Hypothalamus (tissue), 51 donors: ENCODE results near the gene OR4X2.
"Not testable (repeated sequence)": the region's sequence is repeated elsewhere in the genome, so short reads cannot be mapped to it uniquely, and the experiment has no call there.

Experiments
- DNase-seq, 51 donors: peaks; one replicate each; lab custom pipeline; 2025; lab: John Stamatoyannopoulos, UW

OR4X2 gene

GRCh38 chr11:48244804-48245203 is at the start of gene OR4X2:
Gene OR4X2, plus strand, starts transcription at chr11:48245104. Its CDS starts 0 bp downstream, at chr11:48245104.
- no peak for DNase-seq

DNA sequence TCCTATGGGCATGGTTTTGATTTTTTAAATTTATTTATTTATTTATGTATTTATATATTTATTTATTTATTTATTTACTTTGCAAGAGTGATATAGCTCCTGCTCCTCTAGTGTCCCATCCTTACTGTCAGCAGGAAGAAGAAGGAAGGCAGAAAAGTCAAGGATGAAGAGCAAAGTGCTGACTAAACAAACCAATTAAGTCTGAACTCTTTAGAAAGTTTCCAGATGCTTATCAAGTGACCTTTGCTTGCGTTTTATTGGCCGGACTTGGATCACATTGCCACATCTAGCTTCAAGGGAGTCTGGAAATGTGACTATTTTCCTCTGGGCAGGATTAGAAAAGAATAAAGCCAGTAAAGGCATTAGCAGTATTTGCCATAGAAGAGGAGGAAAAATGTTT is 37.0 kb upstream of the OR4X2 start:
- no peak for DNase-seq

- no peak for DNase-seq
Measured at GRCh38 chr11:48210052-48210451, 34.9 kb upstream of the OR4X2 start.

GRCh38 chr11:48216510-48216909 is 28.4 kb upstream of the OR4X2 start, which contains the start of gene OR4B1:
Gene OR4B1, plus strand, starts transcription at chr11:48216810. Its CDS starts 0 bp downstream, at chr11:48216810.
- no peak for DNase-seq

GRCh38 chr11:48228761-48229160 is 16.1 kb upstream of the OR4X2 start:
- DNase-seq: no peak

DNA sequence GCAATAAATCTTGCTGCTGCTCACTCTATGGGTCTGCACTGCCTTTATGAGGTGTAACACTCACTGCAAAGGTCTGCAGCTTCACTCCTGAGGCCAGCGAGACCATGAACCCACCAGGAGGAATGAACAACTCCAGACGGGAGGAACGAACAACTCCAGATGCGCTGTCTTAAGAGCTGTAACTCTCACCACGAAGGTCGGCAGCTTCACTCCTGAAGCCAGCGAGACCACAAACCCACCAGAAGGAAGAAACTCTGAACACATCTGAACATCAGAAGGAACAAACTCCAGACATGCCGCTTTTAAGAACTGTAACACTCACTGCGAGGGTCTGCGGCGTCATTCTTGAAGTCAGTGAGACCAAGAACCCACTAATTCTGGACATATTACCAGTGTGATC is 14.8 kb upstream of the OR4X2 start:
- not testable (repeated sequence) for DNase-seq

DNA sequence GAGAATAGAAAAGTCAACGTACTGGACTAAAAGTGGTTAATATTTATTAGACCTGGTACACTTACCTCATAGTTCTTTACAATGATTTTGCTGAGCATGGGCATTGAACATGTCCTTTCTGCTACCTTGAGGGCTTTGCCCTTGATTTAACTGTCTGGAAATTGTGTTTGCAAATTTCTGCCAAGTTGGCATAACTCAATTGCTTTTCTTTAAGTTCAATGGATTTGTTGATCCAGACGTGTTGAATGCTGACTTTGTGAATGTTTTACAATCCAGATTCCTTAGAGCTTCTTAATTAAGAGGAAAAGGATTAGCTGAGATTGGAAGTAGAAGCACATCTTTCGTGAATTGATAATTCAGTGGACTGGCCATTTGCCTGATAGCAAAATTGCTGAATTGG is 7.2 kb upstream of the OR4X2 start:
- no peak for DNase-seq

- no peak for DNase-seq
Measured at GRCh38 chr11:48242501-48242900, 2.4 kb upstream of the OR4X2 start.

- DNase-seq: no peak
Measured at GRCh38 chr11:48248902-48249301, 4.0 kb downstream of the OR4X2 start.

DNA sequence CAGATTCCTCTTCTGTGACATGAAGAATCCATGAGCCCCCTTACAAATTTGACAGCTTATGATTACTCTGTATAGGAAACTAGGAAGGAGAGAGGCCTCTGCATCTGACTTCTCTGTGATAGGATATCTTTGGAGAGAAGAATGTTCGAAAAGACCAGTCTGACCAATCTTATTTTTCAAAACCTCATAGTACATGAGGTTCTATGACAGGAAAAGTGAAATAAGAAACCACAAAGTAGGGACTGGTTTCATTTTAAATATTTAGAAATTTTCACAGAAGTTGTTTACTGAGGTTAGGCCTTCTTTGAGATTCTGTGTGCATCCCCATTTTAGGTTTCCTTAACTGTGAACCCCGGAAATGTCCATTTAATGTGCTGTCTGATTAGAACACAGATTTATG is 16.7 kb downstream of the OR4X2 start:
- no peak for DNase-seq

- DNase-seq: no peak
Measured at GRCh38 chr11:48263423-48263911, 18.6 kb downstream of the OR4X2 start, which contains the start of gene OR4X1. Gene OR4X1, plus strand, starts transcription at chr11:48263861. Its CDS starts 0 bp downstream, at chr11:48263861.

DNA sequence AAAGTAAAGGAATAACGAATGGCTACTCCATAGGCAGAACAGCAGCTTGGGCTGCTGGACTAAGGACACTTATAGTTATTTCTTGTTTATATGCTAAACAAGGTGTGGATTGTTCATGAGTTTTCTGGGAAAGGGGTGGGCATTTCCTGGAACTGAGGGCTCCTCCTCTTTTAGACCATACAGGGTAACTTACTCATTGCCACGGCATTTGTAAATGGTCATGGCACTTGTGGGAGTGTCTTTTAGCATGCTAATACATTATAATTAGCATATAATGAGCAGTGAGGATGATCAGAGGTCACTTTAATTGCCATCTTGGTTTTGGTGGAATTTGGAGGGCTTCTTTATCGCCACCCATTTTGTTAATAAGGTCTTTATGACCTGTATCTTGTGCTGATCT is 25.7 kb downstream of the OR4X2 start:
- no peak for DNase-seq

GRCh38 chr11:48272606-48273005 is 27.7 kb downstream of the OR4X2 start:
- DNase-seq: no peak
